SK-N-SH (cell line): ENCODE results near the gene TAOK1. TPM values are rescaled to one million over a fixed set of nuclear protein-coding genes. Genes with fewer than 3 reads are reported as not detected.

Experiments
- CTCF ChIA-PET: fragments of 300-600, 350-600 bp; formaldehyde crosslinking; extraction: SDS; loops from one replicate; lab custom pipeline; 2021; lab: Yijun Ruan, JAX
- POLR2A ChIA-PET: fragments of 350-600 bp; sonication (Branson Sonifier 250); formaldehyde crosslinking; extraction: SDS; loops from one replicate; lab custom pipeline; 2020; ENCODE audit warnings: antibody characterized with exemption, inconsistent platforms; lab: Yijun Ruan, JAX
- DNase-seq: peaks from one replicate; pipeline ENCODE4 v3.0.0; 2012
- H2AFZ ChIP-seq: fragments of 200-600 bp; sonication (generic); 2 replicates; pipeline ENCODE4 v1.8.1; 2016; ENCODE audit warnings: antibody characterized with exemption, mild to moderate bottlenecking, low read depth
- H3F3A ChIP-seq: fragments of 200-600 bp; sonication (generic); replicated peaks from 2 replicates; pipeline ENCODE3; 2016; ENCODE audit warnings: antibody characterized with exemption, mild to moderate bottlenecking; ENCODE audit not compliant: insufficient read depth
- H3K27ac ChIP-seq, 2 experiments: fragments of 200-500 bp in 1 of 2; fragments of 200-600 bp in 1 of 2; sonication (Bioruptor generic) in 1 of 2; sonication (generic), shearing (Covaris generic) in 1 of 2; 2 replicates each; pipeline versions ENCODE4 v1.5.1 to v1.6.1; 2014 to 2016; ENCODE audit warnings: low read depth in 2 of 2, inconsistent platforms in 1 of 2, low read length in 1 of 2, mild to moderate bottlenecking in 1 of 2, mixed read lengths in 1 of 2
- H3K27me3 ChIP-seq: fragments of 200-600 bp; sonication (generic), shearing (Covaris generic); 2 replicates; pipeline ENCODE4 v1.6.1; 2016; ENCODE audit warnings: mixed run types; ENCODE audit not compliant: insufficient read depth
- H3K36me3 ChIP-seq, 2 experiments: fragments of 200-500 bp in 1 of 2; fragments of 200-600 bp in 1 of 2; sonication (Bioruptor generic) in 1 of 2; sonication (generic) in 1 of 2; replicated peaks in 1 of 2; 2 replicates each; pipeline versions ENCODE3 to v1.5.1; 2014 to 2016; ENCODE audit warnings: low read length in 1 of 2, mild to moderate bottlenecking in 1 of 2; ENCODE audit not compliant: insufficient read depth in 2 of 2, control insufficient read depth in 1 of 2
- H3K4me1 ChIP-seq, 2 experiments: fragments of 200-500 bp in 1 of 2; fragments of 200-600 bp in 1 of 2; sonication (Bioruptor generic) in 1 of 2; sonication (generic), shearing (Covaris generic) in 1 of 2; 2 replicates each; pipeline versions ENCODE4 v1.5.1 to v1.6.1; 2014 to 2016; ENCODE audit warnings: low read depth in 1 of 2, low read length in 1 of 2, mixed run types in 1 of 2; ENCODE audit not compliant: insufficient read depth in 2 of 2, control insufficient read depth in 1 of 2
- H3K4me2 ChIP-seq: fragments of 200-600 bp; sonication (generic), shearing (Covaris generic); 2 replicates; pipeline ENCODE4 v1.6.1; 2017; ENCODE audit warnings: mixed run types
- H3K4me3 ChIP-seq, 2 experiments: fragments of 200-500 bp in 1 of 2; fragments of 200-600 bp in 1 of 2; sonication (Bioruptor generic) in 1 of 2; sonication (generic), shearing (Covaris generic) in 1 of 2; 2 replicates each; pipeline versions ENCODE4 v1.5.1 to v1.8.1; 2014 to 2016; ENCODE audit warnings: low read depth in 2 of 2, inconsistent platforms in 1 of 2, low read length in 1 of 2, mild to moderate bottlenecking in 1 of 2, mixed read lengths in 1 of 2, moderate library complexity in 1 of 2
- H3K79me2 ChIP-seq: fragments of 200-600 bp; sonication (generic); 2 replicates; pipeline ENCODE4 v1.8.1; 2017; ENCODE audit warnings: mild to moderate bottlenecking; ENCODE audit not compliant: insufficient read depth
- H3K9ac ChIP-seq: fragments of 200-600 bp; sonication (generic); 2 replicates; pipeline ENCODE4 v1.6.1; 2017; ENCODE audit warnings: mixed run types
- H3K9me2 ChIP-seq: fragments of 200-600 bp; sonication (generic); 2 replicates; pipeline ENCODE4 v1.6.1; 2017; ENCODE audit warnings: mixed run types
- H3K9me3 ChIP-seq: fragments of 200-600 bp; sonication (generic); 2 replicates; pipeline ENCODE4 v1.6.1; 2017; ENCODE audit warnings: mixed run types, mild to moderate bottlenecking, moderate library complexity
- H4K20me1 ChIP-seq: fragments of 200-600 bp; sonication (generic); 2 replicates; pipeline ENCODE4 v1.6.1; 2017; ENCODE audit warnings: mild to moderate bottlenecking, mixed run types; ENCODE audit not compliant: insufficient read depth
- ELF1 ChIP-seq: IDR thresholded peaks from 2 replicates; pipeline ENCODE4 v1.4.0; 2012
- FOXJ3 ChIP-seq: sonication (generic); formaldehyde crosslinking; IDR thresholded peaks from 2 replicates; pipeline ENCODE4 v1.5.1; 2020; ENCODE audit warnings: mild to moderate bottlenecking, missing genetic modification reagents
- JUND ChIP-seq: IDR thresholded peaks from 2 replicates; pipeline ENCODE4 v1.4.0; 2012
- MEF2A ChIP-seq: IDR thresholded peaks from 2 replicates; pipeline ENCODE4 v1.4.0; 2012; ENCODE audit warnings: low read depth, borderline replicate concordance
- MXI1 ChIP-seq: IDR thresholded peaks from 2 replicates; pipeline ENCODE4 v1.6.1; 2012; ENCODE audit warnings: mild to moderate bottlenecking, low read depth, low read length, improper control_type of control experiment
- POLR2AphosphoS5 ChIP-seq: IDR thresholded peaks from 2 replicates; pipeline ENCODE4 v1.6.1; 2012; ENCODE audit warnings: low read depth, low read length
- SIN3A ChIP-seq: IDR thresholded peaks from 2 replicates; pipeline ENCODE4 v1.6.1; 2012; ENCODE audit warnings: low read depth, mild to moderate bottlenecking, low read length, moderate library complexity, borderline replicate concordance
- TAF1 ChIP-seq: IDR thresholded peaks from 2 replicates; pipeline ENCODE4 v1.6.1; 2012; ENCODE audit warnings: low read depth, mild to moderate bottlenecking, low read length, moderate library complexity, borderline replicate concordance
- TCF12 ChIP-seq: IDR thresholded peaks from 2 replicates; pipeline ENCODE4 v1.4.0; 2012
- YY1 ChIP-seq: IDR thresholded peaks from 2 replicates; pipeline ENCODE4 v1.4.0; 2012; ENCODE audit warnings: low read depth, mild to moderate bottlenecking
- WGBS: methylation state at CpG from one replicate; pipeline ENCODE4 v1.1.6; 2017; ENCODE audit warnings: low lambda C conversion rate; 5-methylcytosine and 5-hydroxymethylcytosine counted together
- polyA plus RNA-seq, 3 experiments: library from polyadenylated mRNA; depleted of rRNA; stranded (reverse); fragments of >200 nt; gene quantifications; 2 replicates each; pipeline ENCODE4 v1.2.3, GENCODE V29; 2012
- TF ChIP-seq, protein P1 (sequence below): fragments of 200-600 bp; sonication (generic); IDR thresholded peaks from 2 replicates; pipeline ENCODE4 v1.6.1; 2017; ENCODE audit warnings: antibody characterized with exemption, mild to moderate bottlenecking, moderate library complexity
- TF ChIP-seq, protein P2 (sequence below): IDR thresholded peaks from 2 replicates; pipeline ENCODE4 v1.4.0; 2012; ENCODE audit warnings: low read depth, borderline replicate concordance
- TF ChIP-seq, protein P3 (sequence below): IDR thresholded peaks from 2 replicates; pipeline ENCODE4; 2012
- TF ChIP-seq, protein P4 (sequence below): fragments of 150-350 bp; IDR thresholded peaks from 2 replicates; pipeline ENCODE4 v1.6.1; 2017; ENCODE audit warnings: antibody characterized with exemption, low read length, low read depth, borderline replicate concordance
- TF ChIP-seq, protein P5 (sequence below): IDR thresholded peaks from 2 replicates; pipeline ENCODE4 v1.4.0; 2012; ENCODE audit warnings: low read depth, borderline replicate concordance

TAOK1 gene
- polyA plus RNA-seq, 1 of the 3 experiments (the other 2 are of a cell fraction): 5.9 TPM

DNA sequence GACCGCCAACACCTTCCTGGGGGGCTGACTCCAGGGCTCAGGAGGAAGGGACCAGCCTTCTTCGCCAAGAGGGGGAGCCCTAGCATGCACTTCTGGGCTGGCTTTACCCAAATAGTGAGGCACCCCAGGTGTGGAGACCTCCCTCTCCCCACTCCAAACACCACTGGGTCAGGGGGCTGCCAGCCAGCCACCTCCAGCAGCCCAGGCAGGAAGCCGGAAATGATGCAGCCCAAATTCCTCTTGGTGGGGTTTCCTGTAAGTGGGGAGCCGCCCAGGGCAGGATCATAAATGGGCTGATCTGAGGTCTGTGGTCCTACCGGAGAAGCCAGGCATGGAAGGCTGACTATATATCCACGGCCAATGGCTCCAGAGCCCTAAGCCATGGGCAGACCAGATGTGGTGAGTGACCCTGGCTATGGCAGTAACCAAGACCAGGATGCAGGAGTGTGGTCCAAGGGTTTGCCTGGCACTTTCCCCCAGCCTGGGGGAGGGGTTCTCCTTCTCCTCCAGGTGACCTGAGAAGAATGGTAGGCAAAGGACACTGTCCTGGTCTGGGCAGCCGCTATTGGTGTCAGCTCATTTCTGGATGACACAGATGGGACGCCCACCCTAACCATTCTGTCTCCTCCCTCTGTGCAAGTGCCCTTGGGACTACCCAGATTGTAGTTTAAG, 195.1 kb downstream of the TAOK1 start:
- TF ChIP-seq, protein P1, sequence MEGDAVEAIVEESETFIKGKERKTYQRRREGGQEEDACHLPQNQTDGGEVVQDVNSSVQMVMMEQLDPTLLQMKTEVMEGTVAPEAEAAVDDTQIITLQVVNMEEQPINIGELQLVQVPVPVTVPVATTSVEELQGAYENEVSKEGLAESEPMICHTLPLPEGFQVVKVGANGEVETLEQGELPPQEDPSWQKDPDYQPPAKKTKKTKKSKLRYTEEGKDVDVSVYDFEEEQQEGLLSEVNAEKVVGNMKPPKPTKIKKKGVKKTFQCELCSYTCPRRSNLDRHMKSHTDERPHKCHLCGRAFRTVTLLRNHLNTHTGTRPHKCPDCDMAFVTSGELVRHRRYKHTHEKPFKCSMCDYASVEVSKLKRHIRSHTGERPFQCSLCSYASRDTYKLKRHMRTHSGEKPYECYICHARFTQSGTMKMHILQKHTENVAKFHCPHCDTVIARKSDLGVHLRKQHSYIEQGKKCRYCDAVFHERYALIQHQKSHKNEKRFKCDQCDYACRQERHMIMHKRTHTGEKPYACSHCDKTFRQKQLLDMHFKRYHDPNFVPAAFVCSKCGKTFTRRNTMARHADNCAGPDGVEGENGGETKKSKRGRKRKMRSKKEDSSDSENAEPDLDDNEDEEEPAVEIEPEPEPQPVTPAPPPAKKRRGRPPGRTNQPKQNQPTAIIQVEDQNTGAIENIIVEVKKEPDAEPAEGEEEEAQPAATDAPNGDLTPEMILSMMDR: peak; percentile 36
- no peak for TF ChIP-seq TCF12
- CTCF ChIA-PET: interaction anchor here (1.0 to 12.7 kb wide), 4 partner anchors 15 to 346 kb away, joined by 3 to 166 read pairs (median 4); partner anchors contain the start of genes ABHD15 and TP53I13
- Histone ChIP-seq H3K36me3 (peaks cover 0 to 25% of the 10 kb centered on the region in 2 experiments), H2AFZ (no peak overlapping the region), H3K79me2 (peaks cover 74% of the 10 kb centered on the region), H3K4me2 (0 out of 2 replicates have a peak overlapping the region, but pooled peaks have one; percentile 15), H3K27me3 (no peaks in the 10 kb centered on the region), H3K4me1 (peaks cover 18 to 50% of the 10 kb centered on the region in 2 experiments; a peak in 3 of 4 replicates), H3K4me3 (no peak overlapping the region), H3K9me2 (no peaks in the 10 kb centered on the region), H3F3A (peaks cover 10% of the 10 kb centered on the region), H4K20me1 (peaks cover 67% of the 10 kb centered on the region), H3K27ac (no peak overlapping the region; a peak in 1 of 4 replicates), H3K9ac (no peak overlapping the region), H3K9me3 (no peaks in the 10 kb centered on the region)
- WGBS: 96% methylated on average over 6 of the region's 8 CpGs
- peak; percentile 24 for DNase-seq
- POLR2A ChIA-PET: no interaction called here

DNA sequence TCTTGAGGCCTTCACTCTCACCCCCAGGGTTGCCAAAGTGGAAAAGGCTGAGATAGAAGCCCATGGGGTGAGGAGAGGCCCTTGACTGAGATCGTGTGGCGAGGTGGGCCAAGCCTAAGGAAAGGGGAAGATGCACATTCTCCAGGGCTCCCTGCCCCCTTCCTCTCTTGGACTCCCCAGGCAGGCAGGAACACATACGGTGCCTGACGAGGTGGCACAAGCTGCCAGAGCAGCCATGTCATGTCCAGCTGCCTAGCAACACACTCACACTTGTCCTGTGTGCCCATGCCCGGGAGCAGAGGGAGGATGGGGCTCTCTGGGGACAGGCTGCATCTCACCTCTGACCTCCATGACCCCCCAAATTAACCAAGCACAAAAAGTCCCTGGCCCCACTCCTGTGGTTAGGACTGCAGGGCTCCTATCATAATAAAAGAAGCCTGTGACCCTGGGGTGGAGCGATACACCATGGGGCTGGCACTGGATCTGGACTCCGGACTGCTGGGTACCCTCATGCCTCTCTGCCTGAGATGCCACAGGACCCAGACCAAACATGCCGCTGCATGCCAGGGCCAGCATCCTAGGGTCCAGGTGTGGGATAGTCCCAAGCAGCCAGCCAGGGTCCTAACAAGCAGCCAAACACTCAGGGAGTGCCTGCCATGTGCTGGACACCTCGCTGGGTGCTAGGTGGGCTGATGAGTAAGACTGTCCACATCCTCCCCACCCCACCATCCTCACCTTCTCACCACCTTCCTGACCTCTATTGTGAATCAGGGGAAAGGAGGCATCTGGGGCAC, 196.7 kb downstream of the TAOK1 start:
- H3K9me3 ChIP-seq: no peaks in the 10 kb centered on the region
- no peaks in the 10 kb centered on the region for H3K9me2 ChIP-seq
- DNase-seq: no peak
- peak overlapping the region in 1 of 2 experiments; percentile 34; a peak in 1 of 4 replicates for H3K27ac ChIP-seq
- no peak overlapping the region for H3K9ac ChIP-seq
- ChIA-PET POLR2A (interaction anchor here (1.6 kb wide), 1 partner anchor 10 kb away, joined by 6 read pairs; no protein-coding TSS in a partner anchor), CTCF (interaction anchor here (0.8 to 12.7 kb wide), 6 partner anchors 8 to 506 kb away, joined by 3 to 166 read pairs (median 4); partner anchors contain the start of genes ABHD15 and TP53I13)
- H4K20me1 ChIP-seq: peaks cover 66% of the 10 kb centered on the region
- no peaks in the 10 kb centered on the region for H3K27me3 ChIP-seq
- H3F3A ChIP-seq: peaks cover 19% of the 10 kb centered on the region
- 96% methylated on average over 4 of the region's 9 CpGs for WGBS
- no peak overlapping the region for H2AFZ ChIP-seq
- peak overlapping the region; percentile 99 for H3K4me2 ChIP-seq
- peaks cover 31 to 58% of the 10 kb centered on the region in 2 experiments for H3K4me1 ChIP-seq
- H3K79me2 ChIP-seq: peaks cover 67% of the 10 kb centered on the region
- peak overlapping the region in 1 of 2 experiments; percentile 89; a peak in 2 of 4 replicates for H3K4me3 ChIP-seq
- H3K36me3 ChIP-seq: peaks cover 0 to 17% of the 10 kb centered on the region in 2 experiments
- TF ChIP-seq, protein P1: no peak
- TF ChIP-seq YY1: no peak
- TF ChIP-seq FOXJ3 (CRISPR knock-in tag): no peak
- TF ChIP-seq MXI1: no peak
- TF ChIP-seq, protein P2, sequence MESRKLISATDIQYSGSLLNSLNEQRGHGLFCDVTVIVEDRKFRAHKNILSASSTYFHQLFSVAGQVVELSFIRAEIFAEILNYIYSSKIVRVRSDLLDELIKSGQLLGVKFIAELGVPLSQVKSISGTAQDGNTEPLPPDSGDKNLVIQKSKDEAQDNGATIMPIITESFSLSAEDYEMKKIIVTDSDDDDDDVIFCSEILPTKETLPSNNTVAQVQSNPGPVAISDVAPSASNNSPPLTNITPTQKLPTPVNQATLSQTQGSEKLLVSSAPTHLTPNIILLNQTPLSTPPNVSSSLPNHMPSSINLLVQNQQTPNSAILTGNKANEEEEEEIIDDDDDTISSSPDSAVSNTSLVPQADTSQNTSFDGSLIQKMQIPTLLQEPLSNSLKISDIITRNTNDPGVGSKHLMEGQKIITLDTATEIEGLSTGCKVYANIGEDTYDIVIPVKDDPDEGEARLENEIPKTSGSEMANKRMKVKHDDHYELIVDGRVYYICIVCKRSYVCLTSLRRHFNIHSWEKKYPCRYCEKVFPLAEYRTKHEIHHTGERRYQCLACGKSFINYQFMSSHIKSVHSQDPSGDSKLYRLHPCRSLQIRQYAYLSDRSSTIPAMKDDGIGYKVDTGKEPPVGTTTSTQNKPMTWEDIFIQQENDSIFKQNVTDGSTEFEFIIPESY: no peak
- TF ChIP-seq, protein P3, sequence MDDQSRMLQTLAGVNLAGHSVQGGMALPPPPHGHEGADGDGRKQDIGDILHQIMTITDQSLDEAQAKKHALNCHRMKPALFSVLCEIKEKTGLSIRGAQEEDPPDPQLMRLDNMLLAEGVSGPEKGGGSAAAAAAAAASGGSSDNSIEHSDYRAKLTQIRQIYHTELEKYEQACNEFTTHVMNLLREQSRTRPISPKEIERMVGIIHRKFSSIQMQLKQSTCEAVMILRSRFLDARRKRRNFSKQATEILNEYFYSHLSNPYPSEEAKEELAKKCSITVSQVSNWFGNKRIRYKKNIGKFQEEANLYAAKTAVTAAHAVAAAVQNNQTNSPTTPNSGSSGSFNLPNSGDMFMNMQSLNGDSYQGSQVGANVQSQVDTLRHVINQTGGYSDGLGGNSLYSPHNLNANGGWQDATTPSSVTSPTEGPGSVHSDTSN: no peak
- TF ChIP-seq, protein P4, sequence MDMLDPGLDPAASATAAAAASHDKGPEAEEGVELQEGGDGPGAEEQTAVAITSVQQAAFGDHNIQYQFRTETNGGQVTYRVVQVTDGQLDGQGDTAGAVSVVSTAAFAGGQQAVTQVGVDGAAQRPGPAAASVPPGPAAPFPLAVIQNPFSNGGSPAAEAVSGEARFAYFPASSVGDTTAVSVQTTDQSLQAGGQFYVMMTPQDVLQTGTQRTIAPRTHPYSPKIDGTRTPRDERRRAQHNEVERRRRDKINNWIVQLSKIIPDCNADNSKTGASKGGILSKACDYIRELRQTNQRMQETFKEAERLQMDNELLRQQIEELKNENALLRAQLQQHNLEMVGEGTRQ: no peak
- no peak for TF ChIP-seq MEF2A
- no peak for TF ChIP-seq JUND
- TF ChIP-seq, protein P5, sequence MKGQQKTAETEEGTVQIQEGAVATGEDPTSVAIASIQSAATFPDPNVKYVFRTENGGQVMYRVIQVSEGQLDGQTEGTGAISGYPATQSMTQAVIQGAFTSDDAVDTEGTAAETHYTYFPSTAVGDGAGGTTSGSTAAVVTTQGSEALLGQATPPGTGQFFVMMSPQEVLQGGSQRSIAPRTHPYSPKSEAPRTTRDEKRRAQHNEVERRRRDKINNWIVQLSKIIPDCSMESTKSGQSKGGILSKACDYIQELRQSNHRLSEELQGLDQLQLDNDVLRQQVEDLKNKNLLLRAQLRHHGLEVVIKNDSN: no peak
- no peak for TF ChIP-seq ELF1
- no peak for TF ChIP-seq SIN3A
- TF ChIP-seq TAF1: no peak
- TF ChIP-seq POLR2AphosphoS5: no peak
